Nucleus accumbens (tissue), 56 donors: ENCODE results near the gene CARM1.

ENCODE experiments used
- DNase-seq, 56 donors: peaks; one replicate each; lab custom pipeline; 2025; lab: John Stamatoyannopoulos, UW

CARM1 gene

GRCh38 chr19:10964903-10965302 lies 93.5 kb downstream of the CARM1 start:
- no peak for DNase-seq

GRCh38 chr19:10965398-10965797 lies 94.0 kb downstream of the CARM1 start:
- no peak for DNase-seq

GRCh38 chr19:10966809-10967208 lies 95.5 kb downstream of the CARM1 start:
- DNase-seq, result no peak

GRCh38 chr19:10968527-10969135 lies 97.3 kb downstream of the CARM1 start:
- no peak for DNase-seq

- DNase-seq, result no peak
Measured at GRCh38 chr19:10971107-10971726, 99.9 kb downstream of the CARM1 start.
